RWPE2 (cell line): Measurements from ENCODE around the gene SLC9A9.

Experiments
- ATAC-seq: fragments of 200-7000 bp; cut with Tn5 transposase; 3 replicates; pipeline ENCODE4 v1.9.1; 2021; ENCODE audit warnings: low read depth
- DNase-seq: peaks from one replicate; pipeline ENCODE4 v3.0.0-alpha.2; 2020; ENCODE audit warnings: low spot score
- H3K27ac ChIP-seq: fragments of 450-650 bp; 2 replicates; pipeline ENCODE4 v1.5.1; 2017; ENCODE audit warnings: mild to moderate bottlenecking; ENCODE audit not compliant: poor library complexity, severe bottlenecking
- H3K27me3 ChIP-seq: fragments of 250-450 bp; sonication (Bioruptor Pico); 2 replicates; pipeline ENCODE4 v1.5.1; 2021; ENCODE audit warnings: mild to moderate bottlenecking, moderate library complexity; ENCODE audit not compliant: insufficient read depth, poor library complexity, severe bottlenecking
- H3K36me3 ChIP-seq: fragments of 250-450 bp; sonication (Bioruptor Pico); 2 replicates; pipeline ENCODE4 v1.5.1; 2020; ENCODE audit warnings: low read depth, mild to moderate bottlenecking, moderate library complexity
- H3K4me1 ChIP-seq: fragments of 250-450 bp; sonication (Bioruptor Pico); 2 replicates; pipeline ENCODE4 v1.5.1; 2021; ENCODE audit warnings: mild to moderate bottlenecking, moderate library complexity; ENCODE audit not compliant: insufficient read depth, poor library complexity, severe bottlenecking
- H3K4me3 ChIP-seq: fragments of 250-450 bp; sonication (Bioruptor Pico); 2 replicates; pipeline ENCODE4 v1.5.1; 2021; ENCODE audit warnings: mild to moderate bottlenecking, moderate library complexity; ENCODE audit not compliant: severe bottlenecking
- H3K9me3 ChIP-seq: fragments of 250-450 bp; sonication (Bioruptor Pico); 2 replicates; pipeline ENCODE4 v1.5.1; 2021; ENCODE audit warnings: mild to moderate bottlenecking, moderate library complexity; ENCODE audit not compliant: severe bottlenecking
- CTCF ChIP-seq: fragments of 450-650 bp; IDR thresholded peaks from one replicate; pipeline ENCODE4 v1.5.1; 2017; ENCODE audit warnings: mild to moderate bottlenecking, moderate library complexity; ENCODE audit not compliant: poor library complexity, severe bottlenecking

The SLC9A9 gene

GRCh38 chr3:143486611-143487010 is 361.7 kb downstream of the SLC9A9 start:
- H3K4me3 ChIP-seq: no peak overlapping the region
- H3K27me3 ChIP-seq: no peaks in the 10 kb centered on the region
- peaks cover 3% of the 10 kb centered on the region for H3K4me1 ChIP-seq
- ATAC-seq: no peak
- H3K9me3 ChIP-seq: no peaks in the 10 kb centered on the region
- no peaks in the 10 kb centered on the region for H3K36me3 ChIP-seq
- TF ChIP-seq CTCF: no peak
- H3K27ac ChIP-seq: no peak overlapping the region
- DNase-seq: no peak

- no peaks in the 10 kb centered on the region for H3K9me3 ChIP-seq
- DNase-seq (no peak), ATAC-seq (no peak)
Observed at GRCh38 chr3:143484846-143485512, 363.3 kb downstream of the SLC9A9 start.

GRCh38 chr3:143483214-143483613 is 365.1 kb downstream of the SLC9A9 start:
- no peaks in the 10 kb centered on the region for H3K36me3 ChIP-seq
- ATAC-seq (no peak), DNase-seq (no peak)
- H3K9me3 ChIP-seq: no peaks in the 10 kb centered on the region
- H3K27ac ChIP-seq: no peak overlapping the region
- no peak for TF ChIP-seq CTCF
- H3K27me3 ChIP-seq: no peaks in the 10 kb centered on the region
- H3K4me3 ChIP-seq: no peak overlapping the region
- H3K4me1 ChIP-seq: peaks cover 3% of the 10 kb centered on the region

More at GRCh38 chr3:143484846-143485512, 363.3 kb downstream of the SLC9A9 start:
- TF ChIP-seq CTCF: no peak
- no peaks in the 10 kb centered on the region for H3K27me3 ChIP-seq
- H3K4me3 ChIP-seq: no peak overlapping the region
- H3K4me1 ChIP-seq: peaks cover 3% of the 10 kb centered on the region
- H3K27ac ChIP-seq: no peak overlapping the region
- H3K36me3 ChIP-seq: no peaks in the 10 kb centered on the region

- Histone ChIP-seq H3K36me3 (no peaks in the 10 kb centered on the region), H3K27me3 (no peaks in the 10 kb centered on the region), H3K4me3 (no peak overlapping the region), H3K9me3 (no peaks in the 10 kb centered on the region), H3K27ac (no peak overlapping the region), H3K4me1 (peaks cover 3% of the 10 kb centered on the region)
- TF ChIP-seq CTCF: no peak
- DNase-seq: no peak
- no peak for ATAC-seq
Observed at GRCh38 chr3:143482106-143483088, 365.9 kb downstream of the SLC9A9 start.
